Kidney glomerular epithelial cell (primary cell): Measurements from ENCODE around the gene OMA1.

Source experiments
- DNase-seq: peaks from one replicate; lab custom pipeline; 2025; lab: John Stamatoyannopoulos, UW

OMA1 gene

GRCh38 chr1:58459911-58460310 is 86.6 kb downstream of the OMA1 start:
- DNase-seq = no peak

GRCh38 chr1:58457023-58457635 is 89.4 kb downstream of the OMA1 start:
- no peak for DNase-seq

- no peak for DNase-seq
These were observed 90.1 kb downstream of the OMA1 start for GRCh38 chr1:58456470-58456869.

- no peak for DNase-seq
These were observed 91.7 kb downstream of the OMA1 start for GRCh38 chr1:58454807-58455206.

- DNase-seq = no peak
These were observed 92.1 kb downstream of the OMA1 start for GRCh38 chr1:58454385-58454784.

- DNase-seq = no peak
These were observed 94.8 kb downstream of the OMA1 start for GRCh38 chr1:58451560-58452191.

- DNase-seq = no peak
These were observed 98.6 kb downstream of the OMA1 start for GRCh38 chr1:58447886-58448285.

GRCh38 chr1:58447042-58447441 is 99.5 kb downstream of the OMA1 start:
- DNase-seq = peak; percentile 13

- DNase-seq = no peak
These were observed 100.2 kb downstream of the OMA1 start for GRCh38 chr1:58446368-58446767.

GRCh38 chr1:58443986-58444868 is 102.3 kb downstream of the OMA1 start:
- no peak for DNase-seq

GRCh38 chr1:58442114-58442513 is 104.4 kb downstream of the OMA1 start:
- peak; percentile 77 for DNase-seq

GRCh38 chr1:58441699-58442098 is 104.8 kb downstream of the OMA1 start:
- DNase-seq = peak; percentile 16

- no peak for DNase-seq
These were observed 105.8 kb downstream of the OMA1 start for GRCh38 chr1:58440696-58441095.

GRCh38 chr1:58439946-58440345 is 106.6 kb downstream of the OMA1 start:
- DNase-seq = no peak

GRCh38 chr1:58438468-58438867 is 108.1 kb downstream of the OMA1 start:
- DNase-seq = no peak

- no peak for DNase-seq
These were observed 108.9 kb downstream of the OMA1 start for GRCh38 chr1:58437623-58438022.

GRCh38 chr1:58436615-58437297 is 109.8 kb downstream of the OMA1 start:
- no peak for DNase-seq

- DNase-seq = no peak
These were observed 111.2 kb downstream of the OMA1 start for GRCh38 chr1:58435376-58435775.

- no peak for DNase-seq
These were observed 111.9 kb downstream of the OMA1 start for GRCh38 chr1:58434607-58435006.

GRCh38 chr1:58434181-58434580 is 112.3 kb downstream of the OMA1 start:
- DNase-seq = no peak

GRCh38 chr1:58432851-58433668 is 113.5 kb downstream of the OMA1 start:
- peak; percentile 97 for DNase-seq
